ENCODE measurements around the gene AGAP1.

The AGAP1 gene

GRCh38 chr2:236173036-236173728 lies 679.3 kb downstream of the AGAP1 start:
- Histone ChIP-seq H3K36me3 (ENCODE audit: control insufficient read depth, insufficient read depth, low read length) (no peaks in the 10 kb centered on the region), H3K27me3 (ENCODE audit: control insufficient read depth, insufficient read depth, low read length) (peaks cover 71% of the 10 kb centered on the region), H3K9me3 (ENCODE audit: control insufficient read depth, insufficient read depth, low read length) (no peaks in the 10 kb centered on the region), H3K4me1 (ENCODE audit: control insufficient read depth, insufficient read depth, low read length) (peaks cover 15% of the 10 kb centered on the region), H3K27ac (ENCODE audit: low read length) (no peak overlapping the region), H3K4me3 (ENCODE audit: low read length) (no peak overlapping the region)
- no CpG with 5 or more reads among the region's 62 CpGs for WGBS (ENCODE audit: insufficient coverage, insufficient read length)
- DNase-seq (ENCODE audit: low read depth, low spot score) = no peak

- Histone ChIP-seq H3K27ac (ENCODE audit: low read length) (no peak overlapping the region), H3K36me3 (ENCODE audit: control insufficient read depth, insufficient read depth, low read length) (no peaks in the 10 kb centered on the region), H3K27me3 (ENCODE audit: control insufficient read depth, insufficient read depth, low read length) (peaks cover 72% of the 10 kb centered on the region), H3K4me3 (ENCODE audit: low read length) (no peak overlapping the region), H3K4me1 (ENCODE audit: control insufficient read depth, insufficient read depth, low read length) (peaks cover 15% of the 10 kb centered on the region), H3K9me3 (ENCODE audit: control insufficient read depth, insufficient read depth, low read length) (no peaks in the 10 kb centered on the region)
- WGBS (ENCODE audit: insufficient coverage, insufficient read length) = no CpG with 5 or more reads among the region's 23 CpGs
- DNase-seq (ENCODE audit: low read depth, low spot score) = no peak
Observed at GRCh38 chr2:236173729-236174607, 680.1 kb downstream of the AGAP1 start.

- WGBS (ENCODE audit: insufficient coverage, insufficient read length) = no CpG with 5 or more reads among the region's 6 CpGs
- Histone ChIP-seq H3K27ac (ENCODE audit: low read length) (no peak overlapping the region), H3K4me1 (ENCODE audit: control insufficient read depth, insufficient read depth, low read length) (peaks cover 17% of the 10 kb centered on the region), H3K9me3 (ENCODE audit: control insufficient read depth, insufficient read depth, low read length) (no peaks in the 10 kb centered on the region), H3K27me3 (ENCODE audit: control insufficient read depth, insufficient read depth, low read length) (peaks cover 66% of the 10 kb centered on the region), H3K36me3 (ENCODE audit: control insufficient read depth, insufficient read depth, low read length) (no peaks in the 10 kb centered on the region), H3K4me3 (ENCODE audit: low read length) (no peak overlapping the region)
- no peak for DNase-seq (ENCODE audit: low read depth, low spot score)
Observed at GRCh38 chr2:236175548-236176150, 681.8 kb downstream of the AGAP1 start.

DNA sequence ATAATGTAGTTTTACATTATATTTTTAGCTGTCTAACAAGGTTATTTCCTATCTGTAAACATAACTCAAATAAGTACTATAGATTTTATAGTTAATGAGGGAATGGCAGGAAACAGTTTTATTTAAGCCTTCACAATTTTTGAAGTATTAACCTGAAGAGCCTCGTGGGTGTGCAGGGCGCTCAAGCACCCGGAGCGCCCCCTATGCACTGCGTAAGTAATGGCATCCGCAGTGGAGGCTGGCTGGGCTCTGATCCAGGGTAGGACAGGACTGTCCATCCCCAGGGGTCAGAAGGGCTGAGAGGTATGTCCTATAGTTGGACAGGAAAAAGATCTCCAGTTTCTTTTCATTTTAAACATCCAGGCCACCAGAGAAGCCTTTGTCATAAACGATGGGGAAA lies 682.6 kb downstream of the AGAP1 start:
- H3K27me3 ChIP-seq (ENCODE audit: control insufficient read depth, insufficient read depth, low read length) = peaks cover 59% of the 10 kb centered on the region
- H3K36me3 ChIP-seq (ENCODE audit: control insufficient read depth, insufficient read depth, low read length) = no peaks in the 10 kb centered on the region
- no peak for DNase-seq (ENCODE audit: low read depth, low spot score)

DNA sequence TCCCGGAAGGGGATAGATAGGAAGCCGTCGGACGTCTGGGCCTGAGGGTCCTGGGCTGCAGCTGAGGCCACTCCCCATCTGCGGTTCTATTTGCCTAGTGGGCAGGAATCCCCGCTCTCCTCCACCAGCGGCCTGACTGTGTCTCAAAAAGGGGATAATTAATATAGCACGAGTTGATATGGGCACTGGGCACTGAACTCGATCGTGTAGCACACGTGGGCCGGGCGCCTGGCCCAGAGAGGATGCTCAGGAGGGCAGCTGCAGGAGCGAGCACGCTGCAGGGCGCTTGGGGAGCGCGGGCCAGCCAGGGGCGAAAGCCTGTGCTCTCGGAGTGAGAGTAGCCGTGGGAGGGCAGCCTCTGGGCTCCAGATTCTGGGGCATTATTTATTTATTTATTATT lies 683.1 kb downstream of the AGAP1 start:
- no peaks in the 10 kb centered on the region for H3K9me3 ChIP-seq (ENCODE audit: control insufficient read depth, insufficient read depth, low read length)
- WGBS (ENCODE audit: insufficient coverage, insufficient read length) = no CpG with 5 or more reads among the region's 21 CpGs
- H3K4me1 ChIP-seq (ENCODE audit: control insufficient read depth, insufficient read depth, low read length) = peaks cover 12% of the 10 kb centered on the region
- H3K4me3 ChIP-seq (ENCODE audit: low read length) = no peak overlapping the region
- DNase-seq (ENCODE audit: low read depth, low spot score) = no peak
- no peak overlapping the region for H3K27ac ChIP-seq (ENCODE audit: low read length)
- peaks cover 53% of the 10 kb centered on the region for H3K27me3 ChIP-seq (ENCODE audit: control insufficient read depth, insufficient read depth, low read length)
- H3K36me3 ChIP-seq (ENCODE audit: control insufficient read depth, insufficient read depth, low read length) = no peaks in the 10 kb centered on the region

More for the DNA sequence above, 682.6 kb downstream of the AGAP1 start:
- WGBS (ENCODE audit: insufficient coverage, insufficient read length) = no CpG with 5 or more reads among the region's 7 CpGs
- no peaks in the 10 kb centered on the region for H3K9me3 ChIP-seq (ENCODE audit: control insufficient read depth, insufficient read depth, low read length)
- peaks cover 12% of the 10 kb centered on the region for H3K4me1 ChIP-seq (ENCODE audit: control insufficient read depth, insufficient read depth, low read length)
- no peak overlapping the region for H3K4me3 ChIP-seq (ENCODE audit: low read length)
- H3K27ac ChIP-seq (ENCODE audit: low read length) = no peak overlapping the region

- Histone ChIP-seq H3K4me1 (ENCODE audit: control insufficient read depth, insufficient read depth, low read length) (peaks cover 10% of the 10 kb centered on the region), H3K9me3 (ENCODE audit: control insufficient read depth, insufficient read depth, low read length) (no peaks in the 10 kb centered on the region), H3K4me3 (ENCODE audit: low read length) (no peak overlapping the region; the same call in 1 of the 2 replicates), H3K27me3 (ENCODE audit: control insufficient read depth, insufficient read depth, low read length) (peaks cover 47% of the 10 kb centered on the region), H3K36me3 (ENCODE audit: control insufficient read depth, insufficient read depth, low read length) (no peaks in the 10 kb centered on the region), H3K27ac (ENCODE audit: low read length) (no peak overlapping the region)
- DNase-seq (ENCODE audit: low read depth, low spot score) = no peak
- no CpG with 5 or more reads among the region's 20 CpGs for WGBS (ENCODE audit: insufficient coverage, insufficient read length)
Observed at GRCh38 chr2:236177604-236177966, 683.7 kb downstream of the AGAP1 start.

GRCh38 chr2:236177967-236178889 lies 684.4 kb downstream of the AGAP1 start:
- Histone ChIP-seq H3K9me3 (ENCODE audit: control insufficient read depth, insufficient read depth, low read length) (no peaks in the 10 kb centered on the region), H3K27ac (ENCODE audit: low read length) (no peak overlapping the region), H3K27me3 (ENCODE audit: control insufficient read depth, insufficient read depth, low read length) (peaks cover 41% of the 10 kb centered on the region), H3K4me1 (ENCODE audit: control insufficient read depth, insufficient read depth, low read length) (peaks cover 9% of the 10 kb centered on the region), H3K36me3 (ENCODE audit: control insufficient read depth, insufficient read depth, low read length) (no peaks in the 10 kb centered on the region), H3K4me3 (ENCODE audit: low read length) (peak overlapping the region; percentile 5; the same call in 1 of the 2 replicates)
- no CpG with 5 or more reads among the region's 65 CpGs for WGBS (ENCODE audit: insufficient coverage, insufficient read length)
- DNase-seq (ENCODE audit: low read depth, low spot score) = no peak

DNA sequence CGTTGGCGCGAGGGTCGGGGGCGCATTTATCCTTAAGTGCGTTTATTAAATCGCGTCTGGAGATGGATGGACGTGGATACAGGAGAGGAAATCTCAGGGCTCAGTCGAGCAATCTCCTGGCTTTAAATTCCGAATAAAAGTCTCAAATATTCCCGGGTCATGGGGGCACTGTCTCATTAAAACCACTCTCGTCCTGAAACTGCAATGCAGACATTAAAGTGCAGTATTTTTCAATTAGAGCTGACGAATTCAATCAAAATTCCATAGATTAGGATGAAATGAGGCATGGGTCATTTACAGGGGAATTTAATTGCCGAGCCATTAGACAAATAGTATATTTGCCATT lies 685.0 kb downstream of the AGAP1 start:
- DNase-seq (ENCODE audit: low read depth, low spot score) = no peak
- Histone ChIP-seq H3K27me3 (ENCODE audit: control insufficient read depth, insufficient read depth, low read length) (peaks cover 34% of the 10 kb centered on the region), H3K9me3 (ENCODE audit: control insufficient read depth, insufficient read depth, low read length) (no peaks in the 10 kb centered on the region), H3K36me3 (ENCODE audit: control insufficient read depth, insufficient read depth, low read length) (no peaks in the 10 kb centered on the region), H3K4me1 (ENCODE audit: control insufficient read depth, insufficient read depth, low read length) (peaks cover 6% of the 10 kb centered on the region), H3K27ac (ENCODE audit: low read length) (no peak overlapping the region), H3K4me3 (ENCODE audit: low read length) (peak overlapping the region; percentile 5; the same call in 1 of the 2 replicates)
- no CpG with 5 or more reads among the region's 15 CpGs for WGBS (ENCODE audit: insufficient coverage, insufficient read length)

DNA sequence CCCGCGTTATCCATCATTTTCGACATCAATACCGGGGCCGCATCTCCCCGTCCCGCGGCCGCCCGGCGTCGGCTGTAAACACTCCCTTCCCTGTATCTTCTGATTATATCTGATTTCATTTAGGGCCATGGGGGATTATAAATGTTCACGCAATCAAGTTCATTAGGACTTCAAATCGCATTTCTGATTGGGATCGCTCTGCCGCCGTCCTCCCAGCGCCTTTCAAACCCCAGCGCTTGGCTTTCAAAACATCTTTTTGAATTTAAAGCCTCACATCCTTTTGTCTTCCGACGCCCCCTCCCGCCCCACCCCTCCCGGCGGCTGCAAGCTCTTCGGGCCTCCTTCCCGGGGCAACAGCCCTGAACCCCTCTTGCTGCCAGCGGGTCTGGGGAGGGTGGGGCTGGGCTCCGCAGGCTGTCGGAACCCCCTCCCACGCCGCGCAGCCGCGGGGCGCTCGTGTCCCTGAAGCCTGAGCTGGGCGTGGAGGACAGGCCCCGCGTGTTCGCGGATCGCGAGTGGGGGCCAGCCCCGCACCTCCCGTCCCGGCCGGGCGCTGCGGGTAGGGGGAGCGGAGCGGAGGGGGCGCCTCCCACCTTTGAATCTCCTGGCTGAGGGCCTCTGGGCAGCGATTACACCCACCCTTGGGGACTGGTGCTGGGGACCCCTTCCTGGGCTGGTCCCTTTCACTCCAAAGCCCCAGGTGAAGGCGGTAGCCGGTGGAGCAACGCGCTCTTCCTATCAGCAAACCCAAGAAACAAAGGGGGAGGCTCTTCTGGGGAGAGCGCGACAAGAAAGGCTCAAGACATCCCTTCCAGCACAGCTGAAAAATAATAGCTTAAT lies 685.6 kb downstream of the AGAP1 start:
- DNase-seq (ENCODE audit: low read depth, low spot score) = no peak
- WGBS (ENCODE audit: insufficient coverage, insufficient read length) = no CpG with 5 or more reads among the region's 59 CpGs
- Histone ChIP-seq H3K27ac (ENCODE audit: low read length) (no peak overlapping the region), H3K36me3 (ENCODE audit: control insufficient read depth, insufficient read depth, low read length) (no peaks in the 10 kb centered on the region), H3K9me3 (ENCODE audit: control insufficient read depth, insufficient read depth, low read length) (no peaks in the 10 kb centered on the region), H3K4me3 (ENCODE audit: low read length) (no peak overlapping the region; the same call in 1 of the 2 replicates), H3K27me3 (ENCODE audit: control insufficient read depth, insufficient read depth, low read length) (peaks cover 28% of the 10 kb centered on the region), H3K4me1 (ENCODE audit: control insufficient read depth, insufficient read depth, low read length) (peaks cover 6% of the 10 kb centered on the region)

Data from iPS DF 6.9 (cell line).